ENCODE data around the gene ALDH1A2.
"Not testable (repeated sequence)": the region's sequence is repeated elsewhere in the genome, so short reads cannot be mapped to it uniquely, and the experiment has no call there.

The ALDH1A2 gene

GRCh38 chr15:58066042-58066867 lies 744 bp upstream of the ALDH1A2 start:
- no peak for DNase-seq

GRCh38 chr15:58064980-58065444 lies 499 bp downstream of the ALDH1A2 start:
- no peak for DNase-seq

GRCh38 chr15:58064082-58064979 lies 1.2 kb downstream of the ALDH1A2 start:
- DNase-seq: no peak

GRCh38 chr15:58063614-58064013 lies 1.9 kb downstream of the ALDH1A2 start:
- no peak for DNase-seq

- DNase-seq: no peak
These were observed 2.5 kb downstream of the ALDH1A2 start for GRCh38 chr15:58062983-58063382.

GRCh38 chr15:58062175-58062574 lies 3.3 kb downstream of the ALDH1A2 start:
- DNase-seq: no peak

- no peak for DNase-seq
These were observed 4.9 kb downstream of the ALDH1A2 start for GRCh38 chr15:58060575-58060974.

- no peak for DNase-seq
These were observed 6.8 kb downstream of the ALDH1A2 start for GRCh38 chr15:58058729-58059128.

- DNase-seq: no peak
These were observed 7.4 kb downstream of the ALDH1A2 start for GRCh38 chr15:58058073-58058472.

GRCh38 chr15:58057559-58057958 lies 8.0 kb downstream of the ALDH1A2 start:
- DNase-seq: no peak

GRCh38 chr15:58056015-58056414 lies 9.5 kb downstream of the ALDH1A2 start:
- DNase-seq: no peak

- no peak for DNase-seq
These were observed 12.0 kb downstream of the ALDH1A2 start for GRCh38 chr15:58053315-58054153.

- no peak for DNase-seq
These were observed 13.2 kb downstream of the ALDH1A2 start for GRCh38 chr15:58052334-58052733.

- no peak for DNase-seq
These were observed 15.8 kb downstream of the ALDH1A2 start for GRCh38 chr15:58049520-58050227.

- DNase-seq: no peak
These were observed 17.2 kb downstream of the ALDH1A2 start for GRCh38 chr15:58048261-58048660.

- DNase-seq: no peak
These were observed 18.4 kb downstream of the ALDH1A2 start for GRCh38 chr15:58047149-58047548.

- no peak for DNase-seq
These were observed 19.0 kb downstream of the ALDH1A2 start for GRCh38 chr15:58046467-58046866.

- DNase-seq: not testable (repeated sequence)
These were observed 20.1 kb downstream of the ALDH1A2 start for GRCh38 chr15:58045376-58045775.

GRCh38 chr15:58044551-58044950 lies 21.0 kb downstream of the ALDH1A2 start:
- DNase-seq: no peak

GRCh38 chr15:58043192-58043903 lies 22.2 kb downstream of the ALDH1A2 start:
- no peak for DNase-seq

- DNase-seq: no peak
These were observed 23.5 kb downstream of the ALDH1A2 start for GRCh38 chr15:58042006-58042405.
